H1 (cell line): ENCODE results near the gene GPR157.

Experiments used
- CHD2 ChIP-seq: IDR thresholded peaks from 2 replicates; pipeline ENCODE4 v1.6.1; 2012; ENCODE audit warnings: low read length, improper control_type of control experiment
- POU5F1 ChIP-seq: IDR thresholded peaks from 2 replicates; pipeline ENCODE4 v1.6.1; 2011; ENCODE audit warnings: low read depth, mild to moderate bottlenecking, low read length, moderate library complexity
- RFX5 ChIP-seq: IDR thresholded peaks from 2 replicates; pipeline ENCODE4 v1.6.1; 2011; ENCODE audit warnings: low read depth, low read length, improper control_type of control experiment, borderline replicate concordance
- SIRT6 ChIP-seq: IDR thresholded peaks from one replicate; pipeline ENCODE4 v1.7.1; 2012; ENCODE audit warnings: low read length, inconsistent platforms
- USF2 ChIP-seq: IDR thresholded peaks from 2 replicates; pipeline ENCODE4 v1.6.1; 2011; ENCODE audit warnings: low read length, improper control_type of control experiment
- ZNF274 ChIP-seq: IDR thresholded peaks from 2 replicates; pipeline ENCODE4 v1.7.0; 2012; ENCODE audit warnings: low read length, borderline replicate concordance; ENCODE audit errors: extremely low read depth
- TF ChIP-seq, protein P1 (sequence below), 3 experiments: IDR thresholded peaks; 1 replicate in 2 of 3; 2 replicates in 1 of 3; pipeline versions ENCODE4 v1.5.1 to v1.6.1; 2011; ENCODE audit warnings: low read length in 3 of 3, mild to moderate bottlenecking in 3 of 3, inconsistent platforms in 2 of 3, low read depth in 1 of 3, moderate library complexity in 1 of 3; ENCODE audit not compliant: insufficient read depth in 1 of 3; ENCODE audit errors: control extremely low read depth in 1 of 3
- TF ChIP-seq, protein P2 (sequence below): fragments of 300-600 bp; sonication (generic); IDR thresholded peaks from 2 replicates; pipeline ENCODE4 v1.7.1; 2012; ENCODE audit warnings: low read length, moderate library complexity, mild to moderate bottlenecking, inconsistent platforms; ENCODE audit not compliant: insufficient replicate concordance

DNA sequence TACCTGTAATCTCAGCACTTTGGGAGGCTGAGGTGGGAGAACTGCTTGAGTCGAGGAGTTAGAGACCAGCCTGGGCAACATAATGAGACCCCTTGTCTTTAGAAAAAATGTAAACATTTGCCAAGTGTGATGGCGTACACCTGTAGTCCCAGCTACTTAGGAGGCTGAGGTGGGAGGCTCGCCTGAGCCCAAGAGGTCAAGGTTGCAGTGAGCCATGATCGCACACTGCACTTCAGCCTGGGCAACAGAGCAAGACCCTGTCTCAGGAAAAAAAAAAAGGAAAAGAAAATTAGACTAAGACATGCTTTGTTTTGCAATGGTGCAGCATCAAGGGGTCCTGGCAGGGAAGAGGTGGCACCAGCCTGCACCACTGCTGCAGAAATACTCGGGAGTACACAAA is 16.8 kb upstream of the GPR157 start:
- TF ChIP-seq, protein P1, sequence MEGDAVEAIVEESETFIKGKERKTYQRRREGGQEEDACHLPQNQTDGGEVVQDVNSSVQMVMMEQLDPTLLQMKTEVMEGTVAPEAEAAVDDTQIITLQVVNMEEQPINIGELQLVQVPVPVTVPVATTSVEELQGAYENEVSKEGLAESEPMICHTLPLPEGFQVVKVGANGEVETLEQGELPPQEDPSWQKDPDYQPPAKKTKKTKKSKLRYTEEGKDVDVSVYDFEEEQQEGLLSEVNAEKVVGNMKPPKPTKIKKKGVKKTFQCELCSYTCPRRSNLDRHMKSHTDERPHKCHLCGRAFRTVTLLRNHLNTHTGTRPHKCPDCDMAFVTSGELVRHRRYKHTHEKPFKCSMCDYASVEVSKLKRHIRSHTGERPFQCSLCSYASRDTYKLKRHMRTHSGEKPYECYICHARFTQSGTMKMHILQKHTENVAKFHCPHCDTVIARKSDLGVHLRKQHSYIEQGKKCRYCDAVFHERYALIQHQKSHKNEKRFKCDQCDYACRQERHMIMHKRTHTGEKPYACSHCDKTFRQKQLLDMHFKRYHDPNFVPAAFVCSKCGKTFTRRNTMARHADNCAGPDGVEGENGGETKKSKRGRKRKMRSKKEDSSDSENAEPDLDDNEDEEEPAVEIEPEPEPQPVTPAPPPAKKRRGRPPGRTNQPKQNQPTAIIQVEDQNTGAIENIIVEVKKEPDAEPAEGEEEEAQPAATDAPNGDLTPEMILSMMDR (IDR thresholded peaks at IDR 0.05; ENCODE audit: control extremely low read depth in 1 of 3, insufficient read depth in 1 of 3, low read depth in 1 of 3, low read length in 3 of 3) = no peak
- no peak for TF ChIP-seq RFX5
- TF ChIP-seq, protein P2, sequence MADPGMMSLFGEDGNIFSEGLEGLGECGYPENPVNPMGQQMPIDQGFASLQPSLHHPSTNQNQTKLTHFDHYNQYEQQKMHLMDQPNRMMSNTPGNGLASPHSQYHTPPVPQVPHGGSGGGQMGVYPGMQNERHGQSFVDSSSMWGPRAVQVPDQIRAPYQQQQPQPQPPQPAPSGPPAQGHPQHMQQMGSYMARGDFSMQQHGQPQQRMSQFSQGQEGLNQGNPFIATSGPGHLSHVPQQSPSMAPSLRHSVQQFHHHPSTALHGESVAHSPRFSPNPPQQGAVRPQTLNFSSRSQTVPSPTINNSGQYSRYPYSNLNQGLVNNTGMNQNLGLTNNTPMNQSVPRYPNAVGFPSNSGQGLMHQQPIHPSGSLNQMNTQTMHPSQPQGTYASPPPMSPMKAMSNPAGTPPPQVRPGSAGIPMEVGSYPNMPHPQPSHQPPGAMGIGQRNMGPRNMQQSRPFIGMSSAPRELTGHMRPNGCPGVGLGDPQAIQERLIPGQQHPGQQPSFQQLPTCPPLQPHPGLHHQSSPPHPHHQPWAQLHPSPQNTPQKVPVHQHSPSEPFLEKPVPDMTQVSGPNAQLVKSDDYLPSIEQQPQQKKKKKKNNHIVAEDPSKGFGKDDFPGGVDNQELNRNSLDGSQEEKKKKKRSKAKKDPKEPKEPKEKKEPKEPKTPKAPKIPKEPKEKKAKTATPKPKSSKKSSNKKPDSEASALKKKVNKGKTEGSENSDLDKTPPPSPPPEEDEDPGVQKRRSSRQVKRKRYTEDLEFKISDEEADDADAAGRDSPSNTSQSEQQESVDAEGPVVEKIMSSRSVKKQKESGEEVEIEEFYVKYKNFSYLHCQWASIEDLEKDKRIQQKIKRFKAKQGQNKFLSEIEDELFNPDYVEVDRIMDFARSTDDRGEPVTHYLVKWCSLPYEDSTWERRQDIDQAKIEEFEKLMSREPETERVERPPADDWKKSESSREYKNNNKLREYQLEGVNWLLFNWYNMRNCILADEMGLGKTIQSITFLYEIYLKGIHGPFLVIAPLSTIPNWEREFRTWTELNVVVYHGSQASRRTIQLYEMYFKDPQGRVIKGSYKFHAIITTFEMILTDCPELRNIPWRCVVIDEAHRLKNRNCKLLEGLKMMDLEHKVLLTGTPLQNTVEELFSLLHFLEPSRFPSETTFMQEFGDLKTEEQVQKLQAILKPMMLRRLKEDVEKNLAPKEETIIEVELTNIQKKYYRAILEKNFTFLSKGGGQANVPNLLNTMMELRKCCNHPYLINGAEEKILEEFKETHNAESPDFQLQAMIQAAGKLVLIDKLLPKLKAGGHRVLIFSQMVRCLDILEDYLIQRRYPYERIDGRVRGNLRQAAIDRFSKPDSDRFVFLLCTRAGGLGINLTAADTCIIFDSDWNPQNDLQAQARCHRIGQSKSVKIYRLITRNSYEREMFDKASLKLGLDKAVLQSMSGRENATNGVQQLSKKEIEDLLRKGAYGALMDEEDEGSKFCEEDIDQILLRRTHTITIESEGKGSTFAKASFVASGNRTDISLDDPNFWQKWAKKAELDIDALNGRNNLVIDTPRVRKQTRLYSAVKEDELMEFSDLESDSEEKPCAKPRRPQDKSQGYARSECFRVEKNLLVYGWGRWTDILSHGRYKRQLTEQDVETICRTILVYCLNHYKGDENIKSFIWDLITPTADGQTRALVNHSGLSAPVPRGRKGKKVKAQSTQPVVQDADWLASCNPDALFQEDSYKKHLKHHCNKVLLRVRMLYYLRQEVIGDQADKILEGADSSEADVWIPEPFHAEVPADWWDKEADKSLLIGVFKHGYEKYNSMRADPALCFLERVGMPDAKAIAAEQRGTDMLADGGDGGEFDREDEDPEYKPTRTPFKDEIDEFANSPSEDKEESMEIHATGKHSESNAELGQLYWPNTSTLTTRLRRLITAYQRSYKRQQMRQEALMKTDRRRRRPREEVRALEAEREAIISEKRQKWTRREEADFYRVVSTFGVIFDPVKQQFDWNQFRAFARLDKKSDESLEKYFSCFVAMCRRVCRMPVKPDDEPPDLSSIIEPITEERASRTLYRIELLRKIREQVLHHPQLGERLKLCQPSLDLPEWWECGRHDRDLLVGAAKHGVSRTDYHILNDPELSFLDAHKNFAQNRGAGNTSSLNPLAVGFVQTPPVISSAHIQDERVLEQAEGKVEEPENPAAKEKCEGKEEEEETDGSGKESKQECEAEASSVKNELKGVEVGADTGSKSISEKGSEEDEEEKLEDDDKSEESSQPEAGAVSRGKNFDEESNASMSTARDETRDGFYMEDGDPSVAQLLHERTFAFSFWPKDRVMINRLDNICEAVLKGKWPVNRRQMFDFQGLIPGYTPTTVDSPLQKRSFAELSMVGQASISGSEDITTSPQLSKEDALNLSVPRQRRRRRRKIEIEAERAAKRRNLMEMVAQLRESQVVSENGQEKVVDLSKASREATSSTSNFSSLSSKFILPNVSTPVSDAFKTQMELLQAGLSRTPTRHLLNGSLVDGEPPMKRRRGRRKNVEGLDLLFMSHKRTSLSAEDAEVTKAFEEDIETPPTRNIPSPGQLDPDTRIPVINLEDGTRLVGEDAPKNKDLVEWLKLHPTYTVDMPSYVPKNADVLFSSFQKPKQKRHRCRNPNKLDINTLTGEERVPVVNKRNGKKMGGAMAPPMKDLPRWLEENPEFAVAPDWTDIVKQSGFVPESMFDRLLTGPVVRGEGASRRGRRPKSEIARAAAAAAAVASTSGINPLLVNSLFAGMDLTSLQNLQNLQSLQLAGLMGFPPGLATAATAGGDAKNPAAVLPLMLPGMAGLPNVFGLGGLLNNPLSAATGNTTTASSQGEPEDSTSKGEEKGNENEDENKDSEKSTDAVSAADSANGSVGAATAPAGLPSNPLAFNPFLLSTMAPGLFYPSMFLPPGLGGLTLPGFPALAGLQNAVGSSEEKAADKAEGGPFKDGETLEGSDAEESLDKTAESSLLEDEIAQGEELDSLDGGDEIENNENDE = no peak
- no peak for TF ChIP-seq ZNF274
- no peak for TF ChIP-seq POU5F1
- TF ChIP-seq CHD2 = no peak
- no peak for TF ChIP-seq SIRT6
- no peak for TF ChIP-seq USF2
